Smooth muscle cell (in vitro differentiated cells): ENCODE measurements around the gene ELOB. TPM values are rescaled to one million over a fixed set of nuclear protein-coding genes. Genes with fewer than 3 reads are reported as not detected.

Source experiments
- DNase-seq: peaks from one replicate; lab custom pipeline; 2025; ENCODE audit not compliant: unreplicated experiment; lab: John Stamatoyannopoulos, UW
- H2AFZ ChIP-seq: fragments of 200-600 bp; sonication (generic); 2 replicates; pipeline ENCODE4 v1.6.0; 2016; ENCODE audit warnings: antibody characterized with exemption, low read depth, mild to moderate bottlenecking
- H3F3A ChIP-seq: fragments of 200-600 bp; sonication (generic); 2 replicates; pipeline ENCODE4 v1.6.0; 2017; ENCODE audit warnings: antibody characterized with exemption, low read depth
- H3K27ac ChIP-seq: fragments of 200-600 bp; sonication (generic); 2 replicates; pipeline ENCODE4 v1.5.1; 2016; ENCODE audit warnings: low read depth, mild to moderate bottlenecking
- H3K27me3 ChIP-seq: fragments of 200-600 bp; sonication (generic); 2 replicates; pipeline ENCODE4 v1.6.1; 2016; ENCODE audit warnings: low read depth, mild to moderate bottlenecking
- H3K36me3 ChIP-seq: fragments of 200-600 bp; sonication (generic); 2 replicates; pipeline ENCODE4 v1.5.1; 2016; ENCODE audit warnings: low read depth
- H3K4me1 ChIP-seq: fragments of 200-600 bp; sonication (generic); 2 replicates; pipeline ENCODE4 v1.5.1; 2016; ENCODE audit warnings: low read depth
- H3K4me2 ChIP-seq: fragments of 200-600 bp; sonication (generic); 2 replicates; pipeline ENCODE4 v1.6.0; 2016; ENCODE audit warnings: mild to moderate bottlenecking
- H3K4me3 ChIP-seq: fragments of 200-600 bp; sonication (generic); 2 replicates; pipeline ENCODE4 v1.5.1; 2016; ENCODE audit warnings: mild to moderate bottlenecking
- H3K79me2 ChIP-seq: fragments of 200-600 bp; sonication (generic); 2 replicates; pipeline ENCODE4 v1.6.0; 2016; ENCODE audit warnings: low read depth, mild to moderate bottlenecking
- H3K9ac ChIP-seq: fragments of 200-600 bp; sonication (generic); 2 replicates; pipeline ENCODE4 v1.6.0; 2016; ENCODE audit warnings: low read depth
- H3K9me3 ChIP-seq: fragments of 200-600 bp; sonication (generic); replicated peaks from 2 replicates; pipeline ENCODE4 v1.5.1; 2016; ENCODE audit warnings: low read depth
- H4K20me1 ChIP-seq: fragments of 200-600 bp; sonication (generic); 2 replicates; pipeline ENCODE4 v1.6.0; 2016; ENCODE audit warnings: low read depth
- WGBS: methylation state at CpG from one replicate; pipeline ENCODE4 v1.1.7; 2016; ENCODE audit warnings: low lambda C conversion rate; 5-methylcytosine and 5-hydroxymethylcytosine counted together
- polyA plus RNA-seq: library from polyadenylated mRNA; unstranded; fragments of >200 nt; fragmentation: Nextera tagmentation; extraction: Ambion mirVana; gene quantifications from 2 replicates; pipeline ENCODE4 v1.2.1, GENCODE V29; 2016
- total RNA-seq: library from RNA; depleted of rRNA; stranded (reverse); fragments of >200 nt; gene quantifications from 2 replicates; pipeline ENCODE4 v1.2.3, GENCODE V29; 2014
- TF ChIP-seq, protein P1 (sequence below): fragments of 200-600 bp; sonication (generic); IDR thresholded peaks from 2 replicates; pipeline ENCODE4 v1.5.1; 2017; ENCODE audit warnings: borderline replicate concordance, mild to moderate bottlenecking, antibody characterized with exemption; ENCODE audit not compliant: insufficient read depth, poor library complexity, severe bottlenecking

The ELOB gene
- total and polyA plus RNA-seq, 2 experiments from 2014 or later = 709 to 1,090 TPM

GRCh38 chr16:2784358-2785100 is 7.4 kb upstream of the ELOB start:
- DNase-seq = no peak
- H3K9ac ChIP-seq = no peak overlapping the region
- 90% methylated on average over 15 of the region's 15 CpGs for WGBS
- H3K27ac ChIP-seq = no peak overlapping the region
- no peaks in the 10 kb centered on the region for H4K20me1 ChIP-seq
- no peak overlapping the region for H3K4me3 ChIP-seq
- H2AFZ ChIP-seq = no peak overlapping the region
- no peaks in the 10 kb centered on the region for H3K4me1 ChIP-seq
- TF ChIP-seq, protein P1, sequence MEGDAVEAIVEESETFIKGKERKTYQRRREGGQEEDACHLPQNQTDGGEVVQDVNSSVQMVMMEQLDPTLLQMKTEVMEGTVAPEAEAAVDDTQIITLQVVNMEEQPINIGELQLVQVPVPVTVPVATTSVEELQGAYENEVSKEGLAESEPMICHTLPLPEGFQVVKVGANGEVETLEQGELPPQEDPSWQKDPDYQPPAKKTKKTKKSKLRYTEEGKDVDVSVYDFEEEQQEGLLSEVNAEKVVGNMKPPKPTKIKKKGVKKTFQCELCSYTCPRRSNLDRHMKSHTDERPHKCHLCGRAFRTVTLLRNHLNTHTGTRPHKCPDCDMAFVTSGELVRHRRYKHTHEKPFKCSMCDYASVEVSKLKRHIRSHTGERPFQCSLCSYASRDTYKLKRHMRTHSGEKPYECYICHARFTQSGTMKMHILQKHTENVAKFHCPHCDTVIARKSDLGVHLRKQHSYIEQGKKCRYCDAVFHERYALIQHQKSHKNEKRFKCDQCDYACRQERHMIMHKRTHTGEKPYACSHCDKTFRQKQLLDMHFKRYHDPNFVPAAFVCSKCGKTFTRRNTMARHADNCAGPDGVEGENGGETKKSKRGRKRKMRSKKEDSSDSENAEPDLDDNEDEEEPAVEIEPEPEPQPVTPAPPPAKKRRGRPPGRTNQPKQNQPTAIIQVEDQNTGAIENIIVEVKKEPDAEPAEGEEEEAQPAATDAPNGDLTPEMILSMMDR = no peak
- H3K27me3 ChIP-seq = peaks cover 4% of the 10 kb centered on the region
- no peaks in the 10 kb centered on the region for H3K9me3 ChIP-seq
- no peaks in the 10 kb centered on the region for H3K79me2 ChIP-seq
- H3K4me2 ChIP-seq = no peak overlapping the region
- no peaks in the 10 kb centered on the region for H3F3A ChIP-seq
- no peaks in the 10 kb centered on the region for H3K36me3 ChIP-seq

- Histone ChIP-seq H3K9me3 (no peaks in the 10 kb centered on the region), H3F3A (peaks cover under 1% of the 10 kb centered on the region), H3K36me3 (no peaks in the 10 kb centered on the region), H3K79me2 (peaks cover 3% of the 10 kb centered on the region), H3K4me2 (no peak overlapping the region), H3K27ac (no peak overlapping the region), H2AFZ (no peak overlapping the region), H3K27me3 (no peaks in the 10 kb centered on the region), H3K4me1 (peaks cover 2% of the 10 kb centered on the region), H3K9ac (no peak overlapping the region), H4K20me1 (no peaks in the 10 kb centered on the region), H3K4me3 (no peak overlapping the region)
- TF ChIP-seq, protein P1 = no peak
- DNase-seq = no peak
- WGBS = 93% methylated on average over 15 of the region's 15 CpGs
These were observed 6.7 kb upstream of the ELOB start for GRCh38 chr16:2783581-2784357.

- Histone ChIP-seq H3K4me1 (peaks cover 8% of the 10 kb centered on the region), H3K79me2 (peaks cover 10% of the 10 kb centered on the region), H3K27ac (no peak overlapping the region), H4K20me1 (no peaks in the 10 kb centered on the region), H3F3A (peaks cover 6% of the 10 kb centered on the region), H3K9me3 (no peaks in the 10 kb centered on the region), H3K4me2 (no peak overlapping the region), H3K27me3 (no peaks in the 10 kb centered on the region), H2AFZ (no peak overlapping the region), H3K36me3 (no peaks in the 10 kb centered on the region), H3K4me3 (no peak overlapping the region), H3K9ac (no peak overlapping the region)
- TF ChIP-seq, protein P1 = no peak
- 91% methylated on average over 20 of the region's 20 CpGs for WGBS
- DNase-seq = no peak
These were observed 5.7 kb upstream of the ELOB start for GRCh38 chr16:2782583-2783351.
